Pancreas (tissue), 10 donors: Measurements from ENCODE around the gene KSR1. TPM values are rescaled to one million over a fixed set of nuclear protein-coding genes. Genes with fewer than 3 reads are reported as not detected.

Experiments
- ATAC-seq, 4 donors: fragments of 200-7000 bp; cut with Tn5 transposase; one replicate each; pipeline versions ENCODE4 v1.8.0 to v1.9.1; 2020; ENCODE audit warnings: mild to moderate bottlenecking in 4 of 4, moderate library complexity in 4 of 4
- DNase-seq, 6 donors: peaks; one replicate each; pipeline ENCODE4 v3.0.0-alpha.2; 2020
- FAIRE-seq: peaks from 2 replicates; lab custom pipeline; 2012; peaks lifted over from hg19 to GRCh38; lab: Jason Lieb, UNC
- H3K27ac ChIP-seq, 4 donors: fragments of 200-600 bp; sonication (generic); 1 replicate in 3 of 4; 2 replicates in 1 of 4; pipeline versions ENCODE4 v1.5.0 to v1.8.0; 2020
- H3K27me3 ChIP-seq, 4 donors: fragments of 200-600 bp; one replicate each; pipeline ENCODE4 v1.8.0; 2021
- H3K36me3 ChIP-seq, 3 donors: fragments of 200-600 bp; sonication (generic) in 1 of 3; one replicate each; pipeline versions ENCODE4 v1.5.0 to v1.8.0; 2020 to 2021
- H3K4me1 ChIP-seq, 3 donors: fragments of 200-600 bp; one replicate each; pipeline ENCODE4 v1.8.0; 2021
- H3K4me3 ChIP-seq, 4 donors: fragments of 200-600 bp; sonication (generic) in 2 of 4; one replicate each; pipeline versions ENCODE4 v1.5.0 to v1.8.0; 2020 to 2021
- H3K9me3 ChIP-seq, 4 donors: fragments of 200-600 bp; one replicate each; pipeline ENCODE4 v1.8.0; 2021
- CTCF ChIP-seq, 4 donors: fragments of 200-600 bp; sonication (generic) in 3 of 4; IDR thresholded peaks; one replicate each; pipeline versions ENCODE4 v1.5.0 to v1.8.0; 2021; ENCODE audit warnings: antibody characterized with exemption in 4 of 4
- WGBS, 2 donors: extraction: QIAGEN DNeasy Blood & Tissue Kit; methylation state at CpG; one replicate each; pipeline ENCODE4 v1.1.7; 2013; 5-methylcytosine and 5-hydroxymethylcytosine counted together
- intact Hi-C, 3 donors: fragments of 100-400 bp; cut with DNase I; formaldehyde crosslinking; loops; one replicate each; pipeline versions ENCODE4 v1.11.1 to v1.14.2; 2022
- polyA plus RNA-seq, 2 donors: library from polyadenylated mRNA; stranded (reverse); fragments of 200-250 nt; gene quantifications; one replicate each; pipeline ENCODE4 v1.2.3, GENCODE V29; 2013
- total RNA-seq, 6 donors: library from RNA; stranded (reverse); fragmentation: NEBNext Ultra II Directional in 4 of 6; extraction: Animal tissue kit (Norgen Biotek cat#: 25700) in 4 of 6; gene quantifications; one replicate each; pipeline versions ENCODE4 v1.2.1 to v1.2.4, GENCODE V29; 2021 to 2023
- donor health status: healthy with polysubstance abuse.
- donor health status: DM: no; HTN: no; CAD: no; lungs with moderate emphysema.
- donor health status: DM: no; HTN: no; CAD: no.
- donor health status: control.
- donor health status: control.
- donor health status: Bipolar disorder and iron deficiency.
- donor health status: DM: yes; HTN: yes; CAD: no.
- donor health status: DM: no; HTN: no; CAD: no.
- donor health status: DM: no; HTN: no; CAD: no.
- donor health status: DM: yes; HTN: yes; CAD: no.

Gene KSR1
- total and polyA plus RNA-seq, 8 donors = 68.2 to 139 (median 103) TPM

- peak in 1 of 6 donors; percentile 47 for DNase-seq
- H3K27ac ChIP-seq = no peak overlapping the region
- H3K9me3 ChIP-seq = no peaks in the 10 kb centered on the region
- WGBS, 2 donors = 62 to 71% methylated on average over 10 of the region's 10 CpGs
- no peak for FAIRE-seq
- no peak for TF ChIP-seq CTCF (IDR thresholded peaks at IDR 0.05)
- no peaks in the 10 kb centered on the region for H3K36me3 ChIP-seq
- no peaks in the 10 kb centered on the region for H3K27me3 ChIP-seq
- peaks cover 4 to 25% (median 19%) of the 10 kb centered on the region in 3 donors for H3K4me1 ChIP-seq
- intact Hi-C loops = loop anchor here in 1 of 3 donors (10.0 kb wide), 1 partner anchor 53 kb away; no protein-coding TSS in a partner anchor
- no peak overlapping the region for H3K4me3 ChIP-seq
- peak; percentile 8 to 33 (median 16) for ATAC-seq
Measured at GRCh38 chr17:27511168-27511883, 55.1 kb downstream of the KSR1 start.

GRCh38 chr17:27512031-27512430 is 55.8 kb downstream of the KSR1 start:
- DNase-seq = no peak
- no peaks in the 10 kb centered on the region for H3K27me3 ChIP-seq
- no peak for TF ChIP-seq CTCF (IDR thresholded peaks at IDR 0.05)
- H3K9me3 ChIP-seq = no peaks in the 10 kb centered on the region
- intact Hi-C loops = loop anchor here in 1 of 3 donors (10.0 kb wide), 1 partner anchor 53 kb away; no protein-coding TSS in a partner anchor
- H3K36me3 ChIP-seq = no peaks in the 10 kb centered on the region
- no peak for ATAC-seq
- H3K27ac ChIP-seq = no peak overlapping the region
- H3K4me3 ChIP-seq = no peak overlapping the region
- no peak for FAIRE-seq
- peaks cover 4 to 24% (median 14%) of the 10 kb centered on the region in 3 donors for H3K4me1 ChIP-seq
- 66 to 68% methylated on average over 2 of the region's 2 CpGs for WGBS, 2 donors

- no peak for TF ChIP-seq CTCF (IDR thresholded peaks at IDR 0.05)
- FAIRE-seq = no peak
- 59 to 62% methylated on average over 15 of the region's 15 CpGs for WGBS, 2 donors
- Histone ChIP-seq H3K4me3 (no peak overlapping the region), H3K9me3 (no peaks in the 10 kb centered on the region), H3K27ac (no peak overlapping the region), H3K4me1 (peaks cover 4 to 24% (median 12%) of the 10 kb centered on the region in 3 donors), H3K27me3 (no peaks in the 10 kb centered on the region), H3K36me3 (no peaks in the 10 kb centered on the region)
- peak in 2 of 4 donors; percentile 26 to 34 for ATAC-seq
- intact Hi-C loops = loop anchor here in 1 of 3 donors (10.0 kb wide), 1 partner anchor 52 kb away; no protein-coding TSS in a partner anchor
- peak in 1 of 6 donors; percentile 11 for DNase-seq
Measured at GRCh38 chr17:27512511-27513346, 56.5 kb downstream of the KSR1 start.

- H3K9me3 ChIP-seq = no peaks in the 10 kb centered on the region
- intact Hi-C loops = loop anchor here in 1 of 3 donors (10.0 kb wide), 1 partner anchor 51 kb away; no protein-coding TSS in a partner anchor
- WGBS, 2 donors = 82 to 85% methylated on average over 8 of the region's 8 CpGs
- DNase-seq = no peak
- peaks cover 3 to 27% (median 23%) of the 10 kb centered on the region in 3 donors for H3K4me1 ChIP-seq
- TF ChIP-seq CTCF (IDR thresholded peaks at IDR 0.05) = no peak
- no peaks in the 10 kb centered on the region for H3K36me3 ChIP-seq
- H3K27ac ChIP-seq = no peak overlapping the region
- ATAC-seq = peak in 1 of 4 donors; percentile 4
- no peaks in the 10 kb centered on the region for H3K27me3 ChIP-seq
- no peak overlapping the region for H3K4me3 ChIP-seq
- no peak for FAIRE-seq
Measured at GRCh38 chr17:27513849-27514248, 57.6 kb downstream of the KSR1 start.
